Mesenchymal stem cell (in vitro differentiated cells and primary cell): ENCODE results near the gene PRDM1. TPM values are rescaled to one million over a fixed set of nuclear protein-coding genes. Genes with fewer than 3 reads are reported as not detected.
A peak's percentile ranks its signal among the peaks of the same experiment; 100 is the strongest.

ENCODE experiments used
- DNase-seq: peaks from one replicate; pipeline ENCODE4 v3.0.0-alpha.2; 2013
- H2AFZ ChIP-seq: one replicate; pipeline ENCODE4 v1.6.1; 2013; ENCODE audit warnings: low read depth, mild to moderate bottlenecking, control low read depth, inconsistent platforms, low read length, moderate library complexity
- H2AK5ac ChIP-seq: 2 replicates; pipeline ENCODE4 v1.6.1; 2013; ENCODE audit warnings: low read length, moderate library complexity, mild to moderate bottlenecking, inconsistent platforms; ENCODE audit not compliant: severe bottlenecking
- H2BK120ac ChIP-seq: one replicate; pipeline ENCODE4 v1.6.1; 2013; ENCODE audit warnings: low read depth, mild to moderate bottlenecking, inconsistent platforms, low read length, moderate library complexity
- H2BK12ac ChIP-seq, 2 experiments: one replicate each; pipeline ENCODE4 v1.6.1; 2013; ENCODE audit warnings: inconsistent platforms in 2 of 2, low read length in 2 of 2, mild to moderate bottlenecking in 2 of 2, moderate library complexity in 2 of 2, control low read depth in 1 of 2
- H2BK15ac ChIP-seq: one replicate; pipeline ENCODE4 v1.6.1; 2013; ENCODE audit warnings: mild to moderate bottlenecking, low read depth, inconsistent platforms; ENCODE audit not compliant: poor library complexity, severe bottlenecking
- H2BK5ac ChIP-seq: 2 replicates; pipeline ENCODE4 v1.6.1; 2013; ENCODE audit warnings: low read depth, mild to moderate bottlenecking, low read length, control low read depth, inconsistent platforms; ENCODE audit not compliant: poor library complexity, severe bottlenecking
- H3K14ac ChIP-seq, 2 experiments: one replicate each; pipeline ENCODE4 v1.6.1; 2013; ENCODE audit warnings: inconsistent platforms in 2 of 2, low read length in 2 of 2, control low read depth in 1 of 2, mild to moderate bottlenecking in 1 of 2, moderate library complexity in 1 of 2
- H3K18ac ChIP-seq, 2 experiments: one replicate each; pipeline ENCODE4 v1.6.1; 2013; ENCODE audit warnings: inconsistent platforms in 2 of 2, low read length in 2 of 2, control low read depth in 1 of 2, low read depth in 1 of 2, mild to moderate bottlenecking in 1 of 2
- H3K23ac ChIP-seq, 2 experiments: one replicate each; pipeline ENCODE4 v1.6.1; 2013; ENCODE audit warnings: inconsistent platforms in 2 of 2, low read length in 2 of 2, mild to moderate bottlenecking in 2 of 2, moderate library complexity in 2 of 2, control low read depth in 1 of 2
- H3K27ac ChIP-seq: 2 replicates; pipeline ENCODE4 v1.5.1; 2013; ENCODE audit warnings: mild to moderate bottlenecking, moderate library complexity, low read length, control low read depth, inconsistent platforms; ENCODE audit not compliant: poor library complexity, severe bottlenecking
- H3K27me3 ChIP-seq, 2 experiments: 2 replicates each; pipeline versions ENCODE4 v1.6.1 to v1.7.0; 2013; ENCODE audit warnings: low read length in 2 of 2, mild to moderate bottlenecking in 2 of 2, moderate library complexity in 2 of 2, control low read depth in 1 of 2, inconsistent platforms in 1 of 2; ENCODE audit not compliant: control insufficient read depth in 1 of 2, insufficient read depth in 1 of 2
- H3K36me3 ChIP-seq, 2 experiments: 2 replicates each; pipeline versions ENCODE4 v1.6.1 to v1.7.0; 2013; ENCODE audit warnings: low read length in 2 of 2, control low read depth in 1 of 2, inconsistent platforms in 1 of 2, low read depth in 1 of 2, mild to moderate bottlenecking in 1 of 2; ENCODE audit not compliant: insufficient read depth in 2 of 2, control insufficient read depth in 1 of 2
- H3K4ac ChIP-seq, 2 experiments: one replicate each; pipeline ENCODE4 v1.6.1; 2013; ENCODE audit warnings: inconsistent platforms in 2 of 2, low read length in 2 of 2, mild to moderate bottlenecking in 2 of 2, moderate library complexity in 2 of 2, control low read depth in 1 of 2, low read depth in 1 of 2
- H3K4me1 ChIP-seq: 2 replicates; pipeline ENCODE4 v1.6.1; 2013; ENCODE audit warnings: low read depth, low read length, control low read depth; ENCODE audit not compliant: control insufficient read depth, insufficient read depth
- H3K4me2 ChIP-seq: 2 replicates; pipeline ENCODE4 v1.6.1; 2013; ENCODE audit warnings: low read length, mild to moderate bottlenecking, inconsistent platforms; ENCODE audit not compliant: poor library complexity, severe bottlenecking
- H3K4me3 ChIP-seq, 2 experiments: 2 replicates each; pipeline versions ENCODE4 v1.5.1 to v1.7.0; 2013; ENCODE audit warnings: low read length in 2 of 2, mild to moderate bottlenecking in 2 of 2, control low read depth in 1 of 2, low read depth in 1 of 2; ENCODE audit not compliant: insufficient read depth in 1 of 2
- H3K79me1 ChIP-seq: replicated peaks from 2 replicates; pipeline ENCODE4 v1.6.1; 2013; ENCODE audit warnings: mild to moderate bottlenecking, control low read depth, low read length, inconsistent platforms; ENCODE audit not compliant: poor library complexity, severe bottlenecking
- H3K9ac ChIP-seq: 2 replicates; pipeline ENCODE4 v1.7.0; 2013; ENCODE audit warnings: mild to moderate bottlenecking, low read length, moderate library complexity
- H3K9me3 ChIP-seq: 2 replicates; pipeline ENCODE4 v1.7.0; 2013; ENCODE audit warnings: mild to moderate bottlenecking, low read length; ENCODE audit not compliant: control insufficient read depth
- H4K8ac ChIP-seq: one replicate; pipeline ENCODE4 v1.6.1; 2013; ENCODE audit warnings: inconsistent platforms, mild to moderate bottlenecking, low read length, moderate library complexity
- H4K91ac ChIP-seq: one replicate; pipeline ENCODE4 v1.6.1; 2013; ENCODE audit warnings: mild to moderate bottlenecking, low read length, inconsistent platforms
- WGBS: methylation state at CpG from one replicate; pipeline ENCODE4 v1.1.7; 2013; ENCODE audit warnings: mixed read lengths; 5-methylcytosine and 5-hydroxymethylcytosine counted together
- polyA plus RNA-seq, 2 experiments: library from polyadenylated mRNA; stranded (reverse); fragments of 200-250 nt; gene quantifications; one replicate each; pipeline ENCODE4 v1.2.3, GENCODE V29; 2013

The PRDM1 gene
- 7.5 TPM for polyA plus RNA-seq (2013, experiment 1 of 2)
- 7.3 TPM for polyA plus RNA-seq (2013, experiment 2 of 2)

GRCh38 chr6:106085984-106086813, at the start of gene PRDM1:
TSS of gene PRDM1 (plus strand) at chr6:106086336. CDS start at chr6:106086554, 218 bp downstream.
- peaks cover 2% of the 10 kb centered on the region for H3K79me1 ChIP-seq
- no peaks in the 10 kb centered on the region for H3K9me3 ChIP-seq
- peak within 1 kb of the TSS in 1 of 2 experiments; percentile 39 for H3K23ac ChIP-seq
- H2BK15ac ChIP-seq = peak within 1 kb of the TSS; percentile 75
- 1% methylated on average over 38 of the region's 44 CpGs for WGBS
- no peaks in the 10 kb centered on the region for H3K27me3 ChIP-seq
- peak within 1 kb of the TSS; percentile 82 for H3K9ac ChIP-seq
- peak within 1 kb of the TSS; percentile 61 for H4K8ac ChIP-seq
- DNase-seq = peak; percentile 87
- H2AK5ac ChIP-seq = no peak within 1 kb of the TSS
- peak within 1 kb of the TSS in 1 of 2 experiments; percentile 51 for H3K4ac ChIP-seq
- peak within 1 kb of the TSS; percentile 87 for H2BK120ac ChIP-seq
- peak within 1 kb of the TSS; percentile 66 to 85 for H3K4me3 ChIP-seq
- H2BK12ac ChIP-seq = peak within 1 kb of the TSS; percentile 24 to 92
- peaks cover 6% of the 10 kb centered on the region for H3K4me1 ChIP-seq
- H3K4me2 ChIP-seq = peak within 1 kb of the TSS; percentile 95
- peaks cover 0 to 4% of the 10 kb centered on the region in 2 experiments for H3K36me3 ChIP-seq
- peak within 1 kb of the TSS; percentile 13 for H3K27ac ChIP-seq
- no peak within 1 kb of the TSS for H2AFZ ChIP-seq
- peak within 1 kb of the TSS in 1 of 2 experiments; percentile 1 for H3K14ac ChIP-seq
- H2BK5ac ChIP-seq = no peak within 1 kb of the TSS
- H4K91ac ChIP-seq = peak within 1 kb of the TSS; percentile 47
- peak within 1 kb of the TSS; percentile 55 to 84 for H3K18ac ChIP-seq

- no peak overlapping the region for H2AFZ ChIP-seq
- no peak overlapping the region for H3K27ac ChIP-seq
- no peaks in the 10 kb centered on the region for H3K79me1 ChIP-seq
- no peak overlapping the region for H3K4me2 ChIP-seq
- no peak overlapping the region for H2AK5ac ChIP-seq
- no peak overlapping the region for H4K91ac ChIP-seq
- no peak overlapping the region for H3K4me3 ChIP-seq
- no peak overlapping the region for H2BK120ac ChIP-seq
- no peak overlapping the region for H4K8ac ChIP-seq
- H3K9me3 ChIP-seq = no peaks in the 10 kb centered on the region
- H3K4ac ChIP-seq = no peak overlapping the region
- H2BK5ac ChIP-seq = no peak overlapping the region
- no peak overlapping the region for H2BK12ac ChIP-seq
- H3K36me3 ChIP-seq = no peaks in the 10 kb centered on the region
- H3K14ac ChIP-seq = no peak overlapping the region
- no peak overlapping the region for H3K23ac ChIP-seq
- H3K4me1 ChIP-seq = no peaks in the 10 kb centered on the region
- no peak for DNase-seq
- no peak overlapping the region for H2BK15ac ChIP-seq
- H3K27me3 ChIP-seq = no peaks in the 10 kb centered on the region
- H3K9ac ChIP-seq = peak overlapping the region; percentile 64
- H3K18ac ChIP-seq = no peak overlapping the region
These were observed 49.1 kb upstream of the PRDM1 start for GRCh38 chr6:106037060-106037459.

GRCh38 chr6:106039897-106040592, 46.1 kb upstream of the PRDM1 start:
- Histone ChIP-seq H4K91ac (no peak overlapping the region), H3K4me3 (no peak overlapping the region), H3K4me2 (no peak overlapping the region), H3K9ac (no peak overlapping the region), H3K14ac (no peak overlapping the region), H3K27me3 (no peaks in the 10 kb centered on the region), H2AFZ (no peak overlapping the region), H4K8ac (no peak overlapping the region), H3K27ac (no peak overlapping the region), H3K23ac (peak overlapping the region in 1 of 2 experiments; percentile 86), H3K79me1 (no peaks in the 10 kb centered on the region), H3K4me1 (no peaks in the 10 kb centered on the region), H2AK5ac (no peak overlapping the region), H3K18ac (no peak overlapping the region), H2BK15ac (no peak overlapping the region), H2BK5ac (no peak overlapping the region), H2BK12ac (no peak overlapping the region), H3K9me3 (no peaks in the 10 kb centered on the region), H3K4ac (no peak overlapping the region), H2BK120ac (no peak overlapping the region), H3K36me3 (no peaks in the 10 kb centered on the region)
- no peak for DNase-seq
- WGBS = 59% methylated on average over 3 of the region's 6 CpGs

GRCh38 chr6:106044151-106044550, 42.0 kb upstream of the PRDM1 start:
- no peaks in the 10 kb centered on the region for H3K9me3 ChIP-seq
- no peaks in the 10 kb centered on the region for H3K79me1 ChIP-seq
- H3K4me1 ChIP-seq = no peaks in the 10 kb centered on the region
- no peak overlapping the region for H4K91ac ChIP-seq
- no peak overlapping the region for H3K14ac ChIP-seq
- H3K27me3 ChIP-seq = no peaks in the 10 kb centered on the region
- H3K36me3 ChIP-seq = no peaks in the 10 kb centered on the region
- no peak overlapping the region for H2BK12ac ChIP-seq
- no peak overlapping the region for H3K23ac ChIP-seq
- no peak overlapping the region for H3K18ac ChIP-seq
- no peak overlapping the region for H4K8ac ChIP-seq
- H2BK5ac ChIP-seq = no peak overlapping the region
- H3K4me2 ChIP-seq = no peak overlapping the region
- H2BK120ac ChIP-seq = no peak overlapping the region
- no peak overlapping the region for H3K27ac ChIP-seq
- 100% methylated on average over 1 of the region's 1 CpG for WGBS
- H2BK15ac ChIP-seq = no peak overlapping the region
- H3K4me3 ChIP-seq = no peak overlapping the region
- H3K9ac ChIP-seq = no peak overlapping the region
- H2AK5ac ChIP-seq = no peak overlapping the region
- no peak overlapping the region for H3K4ac ChIP-seq
- no peak for DNase-seq
- H2AFZ ChIP-seq = no peak overlapping the region
